ENCODE measurements around the gene BACH2. TPM values are rescaled to one million over a fixed set of nuclear protein-coding genes. Genes with fewer than 3 reads are reported as not detected.

The BACH2 gene
- total and polyA plus RNA-seq, 2 experiments from 2014 or later = under 0.01 TPM; not detected in 1

- DNase-seq = no peak
- no peak overlapping the region for H3K9ac ChIP-seq
- H3K27me3 ChIP-seq (replicated peaks; ENCODE audit: insufficient read depth) = peaks cover 60% of the 10 kb centered on the region
- H3K4me2 ChIP-seq (ENCODE audit: unreplicated experiment) = no peak overlapping the region
- in situ Hi-C loops (cut with MboI) = no loop called here
- H3K27ac ChIP-seq = no peak overlapping the region
- no peaks in the 10 kb centered on the region for H3F3A ChIP-seq (ENCODE audit: insufficient read depth)
- no peak overlapping the region for H3K4me3 ChIP-seq
- H3K9me3 ChIP-seq (ENCODE audit: low read depth) = no peaks in the 10 kb centered on the region
- TF ChIP-seq EZH2 (IDR thresholded peaks at IDR 0.05; ENCODE audit: insufficient read depth, poor library complexity, severe bottlenecking) = no peak
- no peak for TF ChIP-seq EZH2phosphoT487 (IDR thresholded peaks at IDR 0.05; ENCODE audit: insufficient read depth, low read depth)
- H4K20me1 ChIP-seq (ENCODE audit: insufficient read depth) = no peaks in the 10 kb centered on the region
- H3K36me3 ChIP-seq (ENCODE audit: low read depth) = no peaks in the 10 kb centered on the region
- no peak overlapping the region for H2AFZ ChIP-seq
- no peaks in the 10 kb centered on the region for H3K4me1 ChIP-seq (ENCODE audit: insufficient read depth)
- H3K79me2 ChIP-seq (ENCODE audit: insufficient read depth) = no peaks in the 10 kb centered on the region
- no peaks in the 10 kb centered on the region for H3K9me2 ChIP-seq (ENCODE audit: insufficient read depth)
- WGBS, 2 experiments (ENCODE audit: low coverage in 1 of 2, low lambda C conversion rate in 2 of 2, missing lambda C conversion rate in 2 of 2) = 81 to 83% methylated on average over 3 of the region's 3 CpGs
Measured at GRCh38 chr6:90149280-90149679, 147.4 kb downstream of the BACH2 start.

GRCh38 chr6:90148867-90149266, 147.8 kb downstream of the BACH2 start:
- H3F3A ChIP-seq (ENCODE audit: insufficient read depth) = no peaks in the 10 kb centered on the region
- 84 to 87% methylated on average over 5 of the region's 5 CpGs for whole genome bisulfite sequencing, 2 experiments (ENCODE audit: low coverage in 1 of 2, low lambda C conversion rate in 2 of 2, missing lambda C conversion rate in 2 of 2)
- H3K36me3 ChIP-seq (ENCODE audit: low read depth) = no peaks in the 10 kb centered on the region
- no peak overlapping the region for H2AFZ ChIP-seq
- no peaks in the 10 kb centered on the region for H3K9me3 ChIP-seq (ENCODE audit: low read depth)
- in situ Hi-C loops (cut with MboI) = no loop called here
- no peak overlapping the region for H3K27ac ChIP-seq
- no peak overlapping the region for H3K9ac ChIP-seq
- H3K79me2 ChIP-seq (ENCODE audit: insufficient read depth) = no peaks in the 10 kb centered on the region
- no peak for DNase-seq
- peaks cover 56% of the 10 kb centered on the region for H3K27me3 ChIP-seq (replicated peaks; ENCODE audit: insufficient read depth)
- H4K20me1 ChIP-seq (ENCODE audit: insufficient read depth) = no peaks in the 10 kb centered on the region
- H3K4me1 ChIP-seq (ENCODE audit: insufficient read depth) = no peaks in the 10 kb centered on the region
- no peak for TF ChIP-seq EZH2 (IDR thresholded peaks at IDR 0.05; ENCODE audit: insufficient read depth, poor library complexity, severe bottlenecking)
- TF ChIP-seq EZH2phosphoT487 (IDR thresholded peaks at IDR 0.05; ENCODE audit: insufficient read depth, low read depth) = no peak
- no peak overlapping the region for H3K4me3 ChIP-seq
- H3K4me2 ChIP-seq (ENCODE audit: unreplicated experiment) = no peak overlapping the region
- H3K9me2 ChIP-seq (ENCODE audit: insufficient read depth) = no peaks in the 10 kb centered on the region

GRCh38 chr6:90146921-90147649, 149.6 kb downstream of the BACH2 start:
- H3K36me3 ChIP-seq (ENCODE audit: low read depth) = no peaks in the 10 kb centered on the region
- H3K4me2 ChIP-seq (ENCODE audit: unreplicated experiment) = no peak overlapping the region
- no peaks in the 10 kb centered on the region for H3K9me2 ChIP-seq (ENCODE audit: insufficient read depth)
- peaks cover 38% of the 10 kb centered on the region for H3K27me3 ChIP-seq (replicated peaks; ENCODE audit: insufficient read depth)
- in situ Hi-C loops (cut with MboI) = no loop called here
- H2AFZ ChIP-seq = no peak overlapping the region
- no peak for TF ChIP-seq EZH2 (IDR thresholded peaks at IDR 0.05; ENCODE audit: insufficient read depth, poor library complexity, severe bottlenecking)
- TF ChIP-seq EZH2phosphoT487 (IDR thresholded peaks at IDR 0.05; ENCODE audit: insufficient read depth, low read depth) = no peak
- H3F3A ChIP-seq (ENCODE audit: insufficient read depth) = no peaks in the 10 kb centered on the region
- H3K79me2 ChIP-seq (ENCODE audit: insufficient read depth) = no peaks in the 10 kb centered on the region
- H3K4me1 ChIP-seq (ENCODE audit: insufficient read depth) = no peaks in the 10 kb centered on the region
- H3K4me3 ChIP-seq = no peak overlapping the region
- no peaks in the 10 kb centered on the region for H4K20me1 ChIP-seq (ENCODE audit: insufficient read depth)
- 82 to 87% methylated on average over 13 of the region's 13 CpGs for WGBS, 2 experiments (ENCODE audit: low coverage in 1 of 2, low lambda C conversion rate in 2 of 2, missing lambda C conversion rate in 2 of 2)
- DNase-seq = no peak
- H3K27ac ChIP-seq = no peak overlapping the region
- no peaks in the 10 kb centered on the region for H3K9me3 ChIP-seq (ENCODE audit: low read depth)
- no peak overlapping the region for H3K9ac ChIP-seq

GRCh38 chr6:90146024-90146423, 150.6 kb downstream of the BACH2 start:
- Histone ChIP-seq H3K4me1 (ENCODE audit: insufficient read depth) (no peaks in the 10 kb centered on the region), H3K36me3 (ENCODE audit: low read depth) (no peaks in the 10 kb centered on the region), H4K20me1 (ENCODE audit: insufficient read depth) (no peaks in the 10 kb centered on the region), H3K9me3 (ENCODE audit: low read depth) (no peaks in the 10 kb centered on the region), H3K4me3 (no peak overlapping the region), H3K27ac (no peak overlapping the region), H2AFZ (no peak overlapping the region), H3K79me2 (ENCODE audit: insufficient read depth) (no peaks in the 10 kb centered on the region), H3F3A (ENCODE audit: insufficient read depth) (no peaks in the 10 kb centered on the region), H3K4me2 (ENCODE audit: unreplicated experiment) (no peak overlapping the region), H3K9ac (no peak overlapping the region), H3K9me2 (ENCODE audit: insufficient read depth) (no peaks in the 10 kb centered on the region), H3K27me3 (replicated peaks; ENCODE audit: insufficient read depth) (peaks cover 36% of the 10 kb centered on the region; the same call in 1 of the 2 replicates)
- in situ Hi-C loops (cut with MboI) = no loop called here
- DNase-seq = no peak
- WGBS, 2 experiments (ENCODE audit: low coverage in 1 of 2, low lambda C conversion rate in 2 of 2, missing lambda C conversion rate in 2 of 2) = 86 to 88% methylated on average over 4 of the region's 4 CpGs
- TF ChIP-seq EZH2phosphoT487 (IDR thresholded peaks at IDR 0.05; ENCODE audit: insufficient read depth, low read depth) (no peak), EZH2 (IDR thresholded peaks at IDR 0.05; ENCODE audit: insufficient read depth, poor library complexity, severe bottlenecking) (no peak)

Measured in GM23248 (cell line).